Smooth muscle cell of bladder (primary cell): ENCODE data around the gene CPN1. TPM values are rescaled to one million over a fixed set of nuclear protein-coding genes. Genes with fewer than 3 reads are reported as not detected.

Source experiments
- total RNA-seq: library from RNA; depleted of rRNA; stranded (reverse); fragments of >200 nt; gene quantifications from 2 replicates; pipeline ENCODE4 v1.2.3, GENCODE V29; 2014

The CPN1 gene
- not detected in 2 replicates for total RNA-seq

DNA sequence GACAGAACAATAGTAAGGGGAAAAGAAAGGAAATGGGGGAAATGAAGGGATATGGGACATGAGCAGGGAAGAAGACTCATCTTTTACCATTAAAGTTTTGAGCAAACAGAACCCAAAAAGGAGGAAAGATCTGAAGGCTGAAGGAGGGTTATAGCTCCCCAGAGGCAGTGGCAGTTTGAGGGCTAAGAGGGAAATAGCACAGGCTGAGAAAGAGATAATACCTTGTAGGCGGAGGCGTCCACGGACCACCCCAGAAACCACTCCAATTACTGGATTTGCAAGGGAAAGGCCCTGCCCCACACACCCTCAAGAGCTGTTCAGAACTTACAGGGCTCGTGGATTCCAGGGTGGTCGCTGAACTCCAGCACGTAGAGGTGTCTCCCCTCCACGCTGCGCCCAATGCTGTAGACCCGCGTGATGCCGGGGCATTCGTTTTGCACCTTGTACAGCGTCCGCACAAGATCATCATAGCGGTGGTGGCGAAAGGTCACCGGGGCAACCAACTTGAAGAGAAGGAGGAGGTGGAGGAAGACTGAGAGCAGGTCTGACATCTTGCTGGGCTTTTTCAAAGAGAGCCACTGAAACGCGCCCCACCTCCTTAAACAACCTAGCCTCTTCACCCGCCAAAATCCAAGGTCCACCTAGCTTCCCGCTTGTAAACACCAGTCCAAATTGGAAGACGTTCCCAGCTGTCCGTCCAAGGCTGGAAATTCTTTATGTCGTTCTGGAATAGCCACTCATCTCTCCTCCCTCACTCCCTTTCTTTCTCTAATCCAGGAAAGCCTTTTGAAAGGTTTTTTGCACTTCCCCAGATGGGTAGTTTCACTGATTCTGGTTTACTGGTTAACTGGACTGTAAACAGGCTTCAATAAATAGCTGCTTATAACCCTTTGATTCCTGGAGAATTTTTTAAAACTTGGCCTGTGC is at the start of gene CPN1:
TSS of gene CPN1 (minus strand) at position 795 of the 927 bp plus-strand sequence. CDS start at position 551, 244 bp downstream.

DNA sequence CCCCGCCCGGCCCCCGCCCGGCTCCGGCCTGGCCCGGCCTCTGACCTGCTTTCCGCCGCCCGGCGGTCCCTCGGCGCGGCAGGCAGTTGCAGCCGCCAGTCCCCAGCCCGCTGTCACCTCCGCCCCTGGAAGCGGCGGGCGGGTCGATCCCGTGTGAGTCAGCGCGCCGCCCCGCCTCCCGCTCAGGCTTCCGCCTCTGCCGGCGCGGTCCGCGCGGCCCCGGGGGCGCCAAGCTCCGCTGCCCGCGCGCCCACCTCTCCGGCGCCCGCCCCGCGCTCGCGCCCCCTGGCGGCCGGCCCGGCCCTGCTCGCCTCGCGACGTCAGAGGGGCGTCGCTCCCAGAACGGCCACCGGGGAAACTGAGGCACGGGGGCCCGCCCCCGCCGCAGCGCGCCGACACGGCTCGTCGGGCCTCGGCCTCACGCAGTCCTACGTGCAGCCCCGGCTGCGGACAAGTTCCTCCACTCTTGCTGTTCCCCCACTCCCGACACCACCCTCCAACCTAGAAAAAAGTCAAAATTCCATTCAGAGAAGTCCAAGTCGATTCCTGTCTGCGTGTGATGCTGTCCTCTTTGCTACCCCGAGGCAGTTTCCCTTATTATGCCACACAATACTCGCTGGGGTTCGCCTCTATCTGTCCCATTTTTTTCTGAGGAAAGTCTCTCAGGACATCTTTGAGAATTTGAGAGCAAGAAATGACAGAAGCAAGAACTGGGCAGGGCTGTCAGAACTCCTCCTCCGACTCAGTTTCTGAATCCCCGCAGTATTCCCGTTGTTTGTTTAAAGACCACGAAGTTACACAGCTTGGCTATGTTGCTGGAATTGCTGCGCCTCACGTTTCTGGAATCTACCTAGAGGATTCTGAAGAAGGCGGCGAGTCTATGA is 71.6 kb downstream of the CPN1 start, which contains the start of gene DNMBP:
TSS of gene DNMBP (minus strand) at position 155 of the 884 bp plus-strand sequence. CDS start 37,823 bp downstream, outside the sequence.

Other genes with a start within 250 kb of the CPN1 start
- 11.8 and 14.7 TPM in 2 replicates for gene DNMBP, start 71.9 kb downstream of the CPN1 start, total RNA-seq
- 22.8 and 33.2 TPM in 2 replicates for gene ERLIN1, start 104.2 kb upstream of the CPN1 start, total RNA-seq
- gene CHUK, start 147.7 kb upstream of the CPN1 start, total RNA-seq, result 18.3 and 22.5 TPM in 2 replicates
- 20.3 and 21.4 TPM in 2 replicates for gene CWF19L1, start 185.8 kb upstream of the CPN1 start, total RNA-seq
- 45.1 and 50.9 TPM in 2 replicates for gene BLOC1S2, start 204.8 kb upstream of the CPN1 start, total RNA-seq
- gene PKD2L1, start 248.4 kb upstream of the CPN1 start, total RNA-seq, result not detected in 2 replicates